ENCODE data around the gene ACOX3.

The ACOX3 gene

DNA sequence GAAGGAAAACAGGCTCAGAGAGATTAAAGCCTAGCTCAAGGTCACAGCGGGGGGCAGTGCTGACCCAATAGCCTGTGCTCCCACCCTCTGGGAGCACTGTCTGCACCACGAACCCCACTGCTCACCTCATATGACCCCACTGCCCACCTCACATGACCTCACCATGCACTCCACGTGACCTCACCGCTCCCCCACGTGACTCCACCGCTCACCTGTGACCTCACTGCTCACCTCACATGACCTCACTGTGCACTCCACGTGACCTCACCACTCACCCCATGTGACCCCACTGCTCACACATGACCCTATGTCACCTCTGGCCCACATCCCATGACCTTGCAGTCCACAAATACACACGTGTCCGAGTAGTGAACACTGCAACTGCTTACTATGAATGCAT is 55.4 kb downstream of the ACOX3 start:
- DNase-seq, result no peak

DNA sequence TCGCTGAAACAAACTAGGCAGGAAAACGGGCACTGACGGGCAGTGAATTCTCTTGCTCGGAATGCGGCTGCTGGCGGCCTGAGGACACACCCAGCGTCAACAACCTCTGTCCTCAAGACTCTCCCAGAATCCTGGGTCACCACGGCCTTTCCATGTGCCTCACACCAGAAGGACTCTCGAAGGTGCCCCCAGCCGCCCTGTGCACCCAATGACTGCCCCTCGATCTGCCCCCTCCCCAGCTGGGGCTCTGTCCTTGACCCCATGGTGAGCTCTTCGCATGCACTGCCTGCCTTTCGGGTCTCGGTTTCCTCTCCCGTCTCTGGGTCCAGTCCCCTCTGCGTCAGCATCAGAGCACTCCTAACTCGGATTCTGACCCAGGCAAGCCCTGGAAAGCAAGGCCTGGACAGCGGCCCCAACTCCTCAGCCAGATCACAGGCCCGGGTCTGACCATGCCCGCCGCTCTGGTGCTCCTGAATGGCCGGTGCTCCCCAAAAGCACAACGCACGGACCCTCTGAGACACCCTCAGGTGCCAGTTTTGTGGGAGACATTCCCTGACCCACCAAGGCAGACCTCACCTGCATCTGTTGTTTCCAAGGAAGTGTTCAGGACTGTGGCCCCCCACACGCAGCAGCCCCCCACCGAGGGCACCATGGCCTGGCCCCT is 56.0 kb downstream of the ACOX3 start:
- no peak for DNase-seq

DNA sequence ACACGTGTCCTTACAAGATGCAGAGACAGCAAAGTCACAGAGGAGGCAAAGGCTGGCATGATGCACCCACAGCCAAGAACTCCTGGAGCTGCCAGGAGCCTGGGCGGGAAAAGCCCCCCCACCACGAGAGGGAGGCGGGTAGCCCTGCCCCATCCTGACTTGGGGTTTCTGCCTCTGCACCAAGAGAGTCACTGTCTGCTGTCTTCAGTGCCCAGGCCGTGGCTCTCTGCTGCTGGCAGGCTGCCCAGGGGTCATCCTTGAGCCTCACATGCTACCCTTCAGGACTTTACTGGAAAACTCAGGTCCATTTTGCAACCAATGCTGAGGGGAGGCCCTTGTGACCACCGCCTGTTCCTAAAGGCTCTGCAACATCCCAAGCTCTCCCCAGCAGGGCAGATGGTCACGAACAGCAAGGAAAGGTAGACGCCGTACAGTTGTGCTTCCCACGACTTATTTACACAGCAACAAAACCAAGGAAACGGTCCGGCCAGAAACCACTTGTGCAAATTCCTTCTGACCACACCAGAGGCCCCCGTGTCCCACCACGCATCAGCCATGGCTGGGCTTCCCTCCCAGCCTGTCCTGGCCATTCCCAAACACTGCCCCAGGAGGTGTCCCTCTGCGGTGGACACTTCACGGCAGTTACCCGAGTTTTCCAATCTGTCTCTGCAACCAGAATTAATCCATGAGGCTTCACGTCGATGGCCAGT is 56.9 kb downstream of the ACOX3 start:
- DNase-seq, result no peak

DNA sequence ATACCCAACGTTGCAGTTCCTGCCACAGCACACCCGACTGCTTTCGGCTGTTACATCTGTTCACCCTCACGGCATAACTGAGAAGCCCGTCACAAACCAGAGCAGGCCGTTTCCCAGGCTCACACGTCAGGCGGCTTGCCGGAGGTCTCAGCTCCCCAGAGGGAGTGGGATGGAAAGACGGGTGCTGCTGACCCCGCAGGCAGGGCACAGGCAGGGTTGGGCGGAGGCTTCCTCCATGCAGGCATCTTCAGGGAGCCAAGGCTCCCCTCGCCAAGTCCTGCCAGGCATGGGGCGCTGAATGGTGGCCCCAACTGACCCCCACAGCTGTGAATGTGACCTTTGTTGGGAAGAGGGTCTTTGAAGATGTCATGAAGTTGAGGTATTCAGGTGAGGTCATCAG is 57.5 kb downstream of the ACOX3 start:
- no peak for DNase-seq

DNA sequence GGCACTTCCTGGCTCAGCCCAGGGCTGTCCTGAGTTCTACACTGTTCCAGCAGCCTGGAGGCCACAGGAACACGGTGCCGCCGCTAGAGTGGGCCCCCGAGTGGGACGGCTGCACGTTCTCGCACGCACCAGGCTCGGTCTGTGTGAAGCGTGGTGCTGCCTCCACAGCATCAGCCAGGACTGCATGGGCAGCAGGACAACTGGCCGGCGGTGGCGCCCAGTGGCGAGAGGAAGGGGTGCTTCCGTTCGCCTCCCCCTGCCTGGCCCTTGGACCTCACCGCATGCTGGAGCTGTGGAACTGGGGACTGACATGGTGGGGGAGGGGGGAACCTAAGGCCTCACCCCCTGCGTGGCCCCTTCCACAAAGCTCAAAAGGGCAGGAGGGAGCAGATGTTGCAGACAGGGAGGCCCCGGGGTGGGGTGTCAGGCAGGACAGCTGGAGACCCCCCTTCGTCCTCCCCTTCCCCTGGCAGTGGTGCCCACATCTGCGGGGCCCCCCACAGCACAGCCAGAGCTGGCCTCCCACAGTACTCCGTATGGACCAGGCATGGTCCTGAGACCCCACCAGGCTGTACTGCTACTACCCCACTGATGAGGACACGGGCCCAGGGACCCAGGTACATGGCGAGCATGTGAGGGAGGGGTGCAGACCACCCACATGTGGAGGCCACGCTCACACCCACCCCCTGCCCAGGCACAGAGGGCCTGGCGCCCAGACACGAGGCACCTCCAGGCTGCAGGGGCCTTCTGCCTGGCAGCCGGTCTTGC is 58.5 kb downstream of the ACOX3 start:
- no peak for DNase-seq

DNA sequence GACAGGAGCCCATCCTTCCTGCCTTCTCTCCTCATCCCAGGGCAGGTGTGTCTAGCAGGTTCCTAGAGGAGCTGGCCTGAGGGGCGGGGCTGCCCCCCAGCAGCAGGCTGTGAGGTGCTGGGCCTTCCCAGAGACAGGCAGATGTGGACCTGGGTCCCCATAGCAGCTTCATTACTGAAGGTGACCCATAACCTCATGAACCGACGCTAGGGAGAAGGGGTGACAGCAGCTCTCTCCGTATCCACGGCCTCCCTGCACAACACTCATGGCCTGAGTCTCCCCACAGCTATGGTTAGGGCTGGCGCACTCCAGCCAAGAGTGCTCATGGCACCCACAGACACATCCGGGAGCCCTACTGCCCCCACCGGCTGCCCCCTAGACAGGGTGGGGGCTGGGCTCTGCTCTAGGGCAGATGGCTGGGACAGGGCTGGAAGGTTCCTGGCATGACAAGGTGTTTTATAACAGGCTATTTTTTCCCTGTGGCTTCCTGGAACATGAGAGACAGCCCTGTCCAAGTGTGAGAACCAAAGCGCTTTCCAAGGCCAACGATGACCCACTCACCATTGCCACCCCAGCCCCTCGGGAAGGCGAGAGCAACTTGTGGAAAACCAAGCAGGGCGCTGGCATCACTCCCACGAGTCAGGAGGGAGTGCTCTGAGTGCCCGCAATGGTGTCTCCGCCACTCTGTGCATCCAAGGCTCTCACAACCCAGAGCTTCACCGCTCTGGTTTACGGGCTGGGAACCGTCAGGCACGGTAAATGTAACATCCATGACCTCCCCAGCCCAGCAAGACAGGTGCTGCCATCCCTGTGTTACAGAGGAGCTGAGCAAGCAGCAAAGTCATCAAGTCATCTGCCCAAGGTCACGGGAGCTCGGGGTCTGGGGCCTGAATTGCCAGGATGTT is 59.8 kb downstream of the ACOX3 start:
- no peak for DNase-seq

DNA sequence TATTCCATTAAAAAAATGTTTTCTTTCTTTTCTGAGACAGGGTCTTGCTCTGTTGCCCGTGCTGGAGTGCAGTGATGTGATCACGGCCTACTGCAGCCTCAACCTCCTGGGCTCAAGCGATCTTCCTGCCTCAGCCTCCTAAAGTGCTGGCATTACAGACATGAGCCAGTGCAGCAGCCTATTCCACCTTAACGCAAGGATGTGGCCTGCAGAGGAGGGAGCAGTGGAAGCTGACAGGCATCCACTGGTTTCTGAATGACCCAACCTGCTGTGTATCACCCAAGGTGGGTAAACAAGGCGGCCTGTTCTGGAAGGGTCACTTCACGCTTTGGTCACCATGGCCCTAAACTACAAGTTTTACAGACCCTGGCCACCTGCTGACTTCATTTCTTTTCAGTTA is 60.8 kb downstream of the ACOX3 start:
- no peak for DNase-seq

DNA sequence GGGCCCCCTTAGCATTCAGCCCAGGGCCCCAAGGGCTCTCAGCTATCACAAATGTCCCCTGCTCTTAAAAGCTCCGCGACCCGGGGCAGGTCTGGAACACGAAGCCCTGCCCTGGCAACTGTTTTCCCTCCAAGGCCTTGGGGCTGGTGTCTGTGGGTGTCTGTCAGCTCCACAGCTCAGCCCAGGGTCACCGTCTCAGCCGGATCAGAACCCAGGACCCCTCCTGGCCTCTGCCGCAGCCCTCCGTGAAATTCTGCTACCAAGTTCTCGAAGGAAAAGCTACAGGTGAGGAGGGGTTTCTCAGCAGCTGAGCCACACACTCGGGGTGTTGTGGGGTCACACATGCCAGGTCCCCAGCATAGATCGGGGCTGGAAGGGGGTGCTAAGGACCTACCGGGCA is 61.2 kb downstream of the ACOX3 start:
- no peak for DNase-seq

DNA sequence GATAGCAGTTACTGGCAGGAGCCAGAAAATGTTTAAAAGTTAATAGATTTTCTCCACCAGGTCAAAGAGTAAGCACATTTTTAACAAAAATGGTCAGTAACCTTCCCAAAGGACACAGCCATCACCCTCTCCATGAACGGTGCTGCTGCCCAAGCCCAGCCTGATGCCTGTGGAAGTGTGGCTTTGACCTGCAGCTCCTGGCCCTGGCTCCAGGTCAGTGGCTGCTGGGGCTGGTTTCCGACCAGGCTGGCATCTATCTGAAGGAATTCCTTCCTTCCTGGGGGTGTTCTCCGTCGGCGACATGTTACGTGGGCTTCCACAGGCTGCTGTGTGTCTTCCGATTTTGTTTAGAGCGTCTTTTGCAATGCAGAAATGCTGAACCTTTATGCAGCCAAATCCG is 61.7 kb downstream of the ACOX3 start:
- DNase-seq, result no peak

DNA sequence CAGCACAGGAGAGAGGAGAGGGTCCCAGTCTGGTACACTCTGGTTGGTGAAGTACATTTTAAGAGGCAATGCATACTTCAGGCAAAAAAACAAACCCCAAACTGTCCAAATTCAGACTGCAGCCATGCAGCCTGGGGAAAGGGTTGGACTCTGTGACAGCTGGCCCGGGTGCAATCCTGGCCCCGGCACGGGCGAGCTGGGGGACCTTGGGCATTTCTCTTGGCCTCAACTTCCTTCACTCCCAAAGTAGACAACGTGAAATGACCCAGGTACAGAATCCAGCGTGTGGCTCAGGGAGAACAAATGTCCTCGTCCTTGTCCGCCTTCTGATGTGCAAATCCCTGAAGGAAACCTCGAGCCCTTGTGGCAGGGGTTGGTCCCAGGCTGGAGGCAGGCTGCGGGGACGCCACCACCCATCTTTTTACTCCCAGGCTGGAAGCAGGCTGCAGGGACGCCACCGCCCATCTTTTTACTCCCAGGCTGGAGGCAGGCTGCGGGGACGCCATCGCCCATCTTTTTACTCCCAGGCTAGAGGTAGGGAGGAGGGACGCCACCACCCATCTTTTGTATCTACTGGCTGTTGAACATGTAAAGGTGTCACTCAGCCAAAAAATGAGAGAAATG is 62.3 kb downstream of the ACOX3 start:
- DNase-seq, result no peak

DNA sequence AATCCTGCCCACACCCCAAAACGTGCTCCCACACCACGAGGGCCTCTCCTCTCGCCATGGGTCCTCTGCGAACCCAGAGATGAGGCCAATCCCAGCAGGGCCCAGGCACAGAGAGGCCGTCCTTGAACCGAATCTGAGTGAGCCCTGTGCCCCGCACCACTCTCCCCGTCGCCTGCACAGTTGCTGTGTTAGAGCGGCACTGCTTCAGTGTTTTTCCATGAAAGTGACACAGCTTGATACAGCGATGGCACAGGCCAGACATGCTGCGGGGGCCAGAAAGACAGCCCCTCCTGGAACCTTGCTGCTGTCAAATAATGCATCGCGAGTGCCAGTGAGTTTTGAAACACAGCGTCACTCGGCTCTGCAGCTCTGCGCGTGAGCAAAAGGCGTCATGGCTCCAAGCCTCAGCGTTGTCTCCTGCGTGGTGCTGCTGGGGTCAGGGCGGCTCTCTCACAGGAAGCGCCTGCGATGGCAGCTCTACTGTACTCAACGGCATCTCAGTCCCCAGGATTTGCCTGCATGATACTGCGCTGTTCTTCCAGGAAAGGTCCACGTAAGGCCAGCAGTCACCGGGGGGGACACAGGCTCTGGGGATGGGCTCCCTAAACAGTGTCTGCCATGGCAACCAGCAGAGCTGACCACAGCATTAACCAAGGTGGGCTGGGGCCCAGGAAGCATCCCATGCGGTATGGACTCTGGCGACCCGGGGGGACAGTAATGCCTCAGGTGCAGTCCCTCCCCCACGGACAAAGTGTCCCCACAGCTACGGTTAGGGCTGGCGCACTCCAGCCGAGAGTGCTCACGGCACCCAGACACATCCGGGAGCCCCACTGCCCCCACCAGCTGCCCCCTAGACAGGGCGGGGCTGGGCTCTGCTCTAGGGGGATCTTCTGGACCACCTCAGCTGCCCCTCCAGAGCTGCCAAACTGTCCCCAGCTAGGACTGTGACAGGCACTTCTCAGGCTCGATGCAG is 63.1 kb downstream of the ACOX3 start:
- DNase-seq, result no peak

DNA sequence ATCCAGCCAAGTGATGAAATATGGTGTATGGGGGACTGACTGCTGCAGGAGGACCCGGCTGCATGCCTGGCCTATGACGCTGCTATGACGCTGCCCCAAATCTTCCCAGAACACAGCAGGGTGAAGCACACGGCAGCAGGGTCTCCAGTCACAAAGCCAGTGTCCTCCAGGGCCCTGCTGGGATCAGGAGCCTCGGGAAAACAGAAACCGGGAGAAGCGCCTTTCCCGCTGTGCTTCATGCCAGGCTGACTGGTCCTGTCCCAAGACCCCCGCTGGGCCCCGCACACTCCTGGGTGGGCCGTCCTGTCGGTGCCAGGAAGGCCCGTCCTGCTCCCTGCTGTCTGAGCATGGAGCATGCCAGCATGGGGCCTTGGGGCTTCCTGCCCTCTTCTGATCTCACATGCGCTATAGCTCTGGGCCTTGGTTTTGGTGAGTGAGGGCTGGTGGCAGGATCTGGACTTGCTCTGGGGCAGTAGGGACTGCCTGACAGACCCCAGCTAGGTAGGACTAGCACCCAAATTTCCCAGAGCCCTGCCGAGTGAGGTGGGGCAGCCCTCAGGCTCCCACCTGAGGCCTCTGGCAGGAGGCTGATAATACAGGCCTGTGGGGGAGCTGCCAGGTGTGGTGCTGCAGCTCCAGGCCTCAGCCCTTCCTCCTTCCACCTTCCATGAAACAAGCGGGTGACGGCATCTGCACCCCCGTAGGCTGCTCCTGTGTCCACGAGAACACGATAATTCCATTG is 64.0 kb downstream of the ACOX3 start:
- peak; percentile 30 for DNase-seq

DNA sequence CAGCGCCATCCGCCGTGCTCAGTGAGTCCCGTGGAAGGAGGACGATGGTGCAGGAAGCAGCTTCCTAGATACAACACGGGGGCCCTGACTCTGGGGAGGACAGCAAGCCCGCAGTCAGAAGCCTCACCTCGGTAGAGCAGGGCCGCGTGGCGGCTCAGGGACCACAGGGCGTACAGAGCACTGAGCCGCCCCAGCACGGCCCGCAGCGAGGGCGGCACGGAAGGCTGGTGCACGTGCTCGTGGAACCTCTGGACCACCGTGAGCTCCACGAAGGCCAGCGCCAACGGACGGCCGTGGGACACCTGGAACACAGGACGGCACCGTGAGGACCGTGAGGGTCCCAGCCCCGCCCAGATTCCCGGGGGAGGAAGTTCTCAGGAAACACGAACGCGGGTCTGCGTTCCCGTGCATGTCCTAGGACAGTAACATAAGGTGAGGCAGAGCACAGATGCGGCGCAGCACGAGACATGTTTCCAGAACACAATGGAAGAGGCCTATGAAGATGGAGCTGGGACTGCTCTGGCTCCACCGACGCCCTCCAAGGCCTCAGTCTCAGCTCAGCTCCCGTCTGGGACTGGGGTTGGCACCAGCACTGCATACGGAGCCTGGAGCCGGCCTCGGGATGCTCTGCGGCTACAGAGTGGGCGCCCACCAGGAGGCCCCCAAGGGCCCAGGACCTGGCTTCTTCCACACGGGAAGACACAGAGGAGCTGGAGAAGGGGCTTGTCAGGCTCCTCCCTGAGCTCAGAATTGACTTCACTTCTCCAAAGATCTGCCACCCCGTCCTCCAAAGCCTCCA is 65.5 kb downstream of the ACOX3 start:
- DNase-seq, result no peak

DNA sequence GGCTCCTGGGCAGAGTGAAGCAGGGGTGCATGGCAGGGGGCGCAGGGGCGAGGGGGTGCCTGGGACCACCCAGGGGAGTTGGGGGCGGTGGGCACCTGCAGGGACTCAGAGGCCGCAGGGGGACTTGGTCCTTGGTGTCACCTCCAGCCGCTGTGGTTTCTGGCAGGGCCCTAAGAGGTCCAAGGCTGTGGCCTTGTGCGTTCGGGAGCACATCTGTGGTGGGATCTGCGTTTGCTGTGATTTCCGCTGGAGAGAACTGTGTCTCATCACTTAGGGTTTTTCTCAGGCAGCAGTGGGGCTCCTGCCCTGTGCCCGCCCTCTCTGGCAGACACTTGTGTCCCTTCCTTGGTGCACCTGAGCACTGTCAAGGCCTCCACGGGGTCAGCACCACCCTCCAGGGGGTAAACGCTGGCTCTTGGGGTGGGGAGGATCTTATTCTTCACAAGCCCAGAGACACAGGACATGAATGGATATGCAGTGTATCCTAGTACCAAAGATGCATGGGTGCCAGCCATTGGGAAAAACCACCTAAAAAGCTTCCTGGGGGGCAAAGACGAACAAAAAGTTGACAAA is 66.5 kb downstream of the ACOX3 start:
- DNase-seq, result no peak

DNA sequence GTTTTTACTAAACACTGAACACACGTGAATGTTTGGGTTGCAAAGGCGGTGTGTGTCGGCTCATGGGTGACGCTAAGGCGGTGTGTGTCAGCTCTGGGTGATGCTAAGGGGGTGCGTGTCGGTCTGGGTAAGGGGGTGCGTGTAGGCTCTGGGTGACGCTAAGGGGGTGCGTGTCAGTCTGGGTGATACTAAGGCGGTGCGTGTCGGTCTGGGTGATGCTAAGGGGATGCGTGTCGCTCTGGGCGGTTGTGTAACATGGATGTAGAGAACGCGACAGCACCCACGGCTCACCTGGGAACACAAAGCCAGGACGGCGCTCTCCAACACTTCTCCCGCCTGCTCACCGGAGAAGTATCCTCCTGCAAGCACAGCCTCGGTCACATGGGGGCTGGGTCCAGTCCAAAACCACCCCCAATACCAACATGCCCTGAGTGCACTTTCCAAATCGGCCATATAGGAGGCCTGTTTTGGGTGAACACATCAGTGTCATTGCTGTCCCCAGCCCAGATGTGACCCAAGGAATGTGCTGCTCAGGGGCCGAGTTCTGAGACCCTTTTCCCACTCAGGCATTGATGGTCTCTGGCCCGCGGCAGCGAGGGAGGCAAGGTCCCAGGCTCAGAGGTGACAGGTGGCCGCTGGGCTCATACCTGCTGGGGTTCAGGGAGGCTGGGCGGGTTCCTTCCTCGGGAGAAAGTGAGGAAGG is 67.1 kb downstream of the ACOX3 start:
- DNase-seq, result no peak

DNA sequence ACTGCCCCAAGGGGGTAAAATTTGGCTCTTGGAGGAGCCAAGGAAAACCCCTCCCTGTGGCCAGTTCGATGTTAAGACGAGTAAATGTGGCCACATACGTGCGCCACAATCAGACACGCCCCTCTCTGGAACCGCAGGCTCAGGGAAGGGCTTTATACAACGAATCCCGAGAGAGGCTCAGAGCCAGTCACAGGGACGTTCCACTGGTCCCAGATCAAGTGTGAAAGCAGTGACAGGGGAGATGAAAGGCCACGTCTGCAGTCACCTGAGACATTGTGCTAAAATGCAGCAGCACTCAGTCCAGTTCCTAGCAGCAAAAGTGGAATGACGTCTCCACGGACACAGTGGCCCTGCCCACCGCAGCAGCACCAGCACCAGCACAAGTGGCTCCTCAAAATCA is 68.0 kb downstream of the ACOX3 start:
- DNase-seq, result no peak

DNA sequence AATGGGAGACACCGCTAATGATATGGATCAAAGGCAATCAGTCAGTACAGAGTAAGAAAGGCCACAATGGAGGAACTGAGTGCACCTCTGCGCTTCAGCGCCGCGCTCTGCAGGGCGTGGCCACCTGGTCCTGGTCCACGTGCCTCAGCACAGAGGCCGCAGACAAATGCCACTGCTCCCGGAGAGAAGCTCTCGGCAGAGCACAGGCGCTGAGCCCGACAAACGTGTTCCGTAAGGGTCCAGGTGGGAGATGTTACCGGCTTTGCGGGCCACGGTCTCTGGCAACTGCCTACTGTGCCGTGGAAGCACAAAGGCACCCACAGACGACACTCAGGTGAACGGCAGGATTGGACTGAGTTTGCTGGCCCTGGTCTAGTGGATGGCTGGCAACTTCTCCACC is 68.9 kb downstream of the ACOX3 start:
- no peak for DNase-seq

DNA sequence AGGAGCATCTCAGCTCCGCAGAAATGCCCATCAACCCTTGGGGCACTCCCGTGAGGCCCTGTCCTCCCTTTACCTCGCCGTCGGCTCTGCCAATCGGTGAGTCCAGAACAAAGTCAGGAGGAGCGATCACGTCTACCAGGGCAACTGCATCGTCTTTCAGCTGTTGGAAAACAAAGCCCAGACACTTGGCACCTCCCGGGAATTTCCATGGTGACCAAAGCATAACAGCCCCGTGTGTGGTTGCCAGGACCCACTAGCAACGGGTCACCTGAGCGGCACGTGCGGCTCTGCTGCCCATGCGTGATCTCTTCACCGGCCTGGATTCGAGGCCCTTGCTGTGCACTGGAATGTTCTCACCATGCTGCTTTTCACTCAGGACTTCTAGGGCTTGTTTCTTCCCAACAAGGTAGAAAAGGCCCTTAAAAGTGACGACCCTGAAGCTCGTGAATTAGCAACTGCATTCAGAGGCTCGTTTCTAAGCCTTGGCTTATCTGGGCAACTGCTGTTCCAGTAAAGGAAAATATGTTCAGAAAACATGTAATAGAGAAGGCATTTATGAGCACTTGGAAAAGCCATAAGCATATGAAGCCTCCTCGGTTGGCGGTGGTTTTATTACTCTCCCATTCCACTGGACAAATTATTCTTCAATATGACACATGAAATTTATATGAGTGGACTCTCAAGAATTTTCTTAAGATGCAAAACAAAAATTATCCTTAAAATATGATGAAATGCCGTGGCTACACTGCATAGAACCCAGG is 69.5 kb downstream of the ACOX3 start:
- no peak for DNase-seq

Measured in NCI-H69 (cell line).